Right kidney (tissue), 1 donor: ENCODE results near the gene SCD.

ENCODE experiments used
- DNase-seq: peaks from one replicate; pipeline ENCODE4 v3.0.0-alpha.2; 2016

SCD gene

DNA sequence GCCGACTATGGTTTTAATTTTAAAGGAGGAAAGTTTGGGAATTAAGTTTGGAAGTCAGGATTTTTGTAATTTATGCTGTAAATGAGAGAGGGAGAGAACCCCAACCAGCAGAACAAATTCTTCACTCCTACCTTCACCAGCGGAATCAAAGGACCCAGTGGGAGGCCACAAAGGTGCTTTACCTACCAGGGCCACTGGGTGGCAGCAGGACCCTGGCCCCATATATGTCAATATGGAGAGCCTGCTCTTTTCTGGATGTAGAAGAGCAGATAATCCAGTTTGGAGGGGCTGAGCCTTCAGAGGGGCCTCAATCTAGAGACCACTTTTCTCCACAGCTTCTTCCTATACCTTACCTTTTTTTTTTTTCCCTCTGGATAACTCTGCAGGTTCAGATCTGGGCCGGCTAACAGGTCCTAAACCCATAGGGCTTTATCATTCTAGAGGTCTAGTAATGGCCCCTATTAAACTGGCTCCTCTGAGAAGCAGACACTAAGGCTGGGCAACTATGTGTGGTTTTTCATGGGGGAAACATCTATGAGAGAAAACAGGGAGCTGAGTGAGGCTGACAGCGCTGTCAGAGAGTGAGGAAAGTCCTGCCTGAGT lies 8.5 kb upstream of the SCD start:
- peak; percentile 46 for DNase-seq

GRCh38 chr10:100339236-100339635 lies 7.8 kb upstream of the SCD start:
- no peak for DNase-seq

DNA sequence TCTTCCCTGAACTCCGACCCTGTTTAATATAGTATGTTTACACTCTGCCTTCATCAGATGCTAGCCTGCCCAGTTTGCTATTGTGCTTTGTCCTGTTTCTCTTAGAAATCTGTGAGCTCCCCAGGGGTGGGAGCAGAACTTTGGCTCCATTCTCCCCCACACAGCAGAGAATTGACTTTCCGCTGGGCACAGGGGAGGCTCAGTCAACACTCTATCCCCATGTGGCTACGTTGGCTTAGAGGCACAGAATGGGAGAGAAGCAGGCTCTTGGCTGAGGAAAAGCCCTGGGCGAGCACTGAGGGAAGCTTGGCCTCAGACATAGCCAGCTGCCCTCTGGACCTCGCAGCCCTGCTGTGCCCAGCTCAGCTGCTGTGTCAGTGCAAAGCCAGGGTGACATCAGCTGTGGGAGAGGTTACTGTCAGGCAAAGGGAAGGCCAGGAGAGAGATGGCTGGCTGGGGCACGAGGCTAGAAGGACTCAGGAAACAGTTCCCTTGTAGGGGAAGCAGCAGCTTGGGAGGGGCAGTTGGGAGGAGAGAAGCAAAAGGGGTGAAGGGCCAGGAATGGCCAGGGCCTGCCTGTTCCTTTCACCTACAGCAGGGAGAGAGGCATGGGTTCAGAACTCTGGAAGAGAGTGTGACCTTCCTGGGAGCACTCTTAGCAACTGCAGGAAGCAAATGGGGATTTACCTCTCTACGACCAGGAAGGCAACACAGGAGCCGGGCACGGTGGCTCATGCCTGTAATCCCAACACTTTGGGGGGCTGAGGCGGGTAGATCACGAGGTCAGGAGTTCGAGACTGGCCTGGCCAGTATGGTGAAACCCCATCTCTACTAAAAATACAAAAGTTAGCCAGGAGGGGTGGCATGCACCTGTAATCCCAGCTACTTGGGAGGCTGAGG lies 5.8 kb upstream of the SCD start:
- no peak for DNase-seq

DNA sequence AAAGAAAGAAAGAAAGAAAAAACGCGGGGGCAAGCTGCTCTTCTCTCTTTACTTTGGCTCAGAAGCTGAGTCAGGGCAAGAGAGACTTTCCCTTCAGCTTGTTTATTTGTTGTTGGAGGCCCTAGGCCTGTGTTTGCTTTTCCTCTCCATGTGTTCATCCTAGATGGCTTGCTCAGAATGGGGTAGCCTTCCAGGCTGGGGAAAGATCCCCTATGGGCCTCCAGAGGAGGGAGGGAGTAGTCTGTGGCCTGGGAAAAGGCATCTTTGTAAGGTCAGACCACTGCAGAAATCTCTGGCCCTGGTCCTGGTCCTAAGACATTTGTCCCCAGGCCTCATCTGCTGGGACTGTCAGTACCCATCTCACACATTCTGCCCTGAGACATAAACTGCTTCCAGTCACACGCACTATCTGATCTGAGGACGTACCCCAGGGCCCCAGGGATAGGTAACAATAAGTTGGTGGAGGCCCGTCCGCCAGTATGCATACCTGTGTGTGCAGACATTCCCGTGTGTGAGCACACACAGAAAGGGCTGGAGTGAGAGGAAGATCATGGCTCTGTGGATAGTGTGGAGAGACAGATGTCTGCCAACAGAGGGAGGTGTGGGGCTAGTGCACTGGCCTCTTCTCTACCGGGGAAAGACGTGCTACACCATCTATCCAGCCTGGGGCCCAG lies 4.9 kb upstream of the SCD start:
- peak; percentile 28 for DNase-seq

GRCh38 chr10:100342627-100342972 lies 4.4 kb upstream of the SCD start:
- no peak for DNase-seq

DNA sequence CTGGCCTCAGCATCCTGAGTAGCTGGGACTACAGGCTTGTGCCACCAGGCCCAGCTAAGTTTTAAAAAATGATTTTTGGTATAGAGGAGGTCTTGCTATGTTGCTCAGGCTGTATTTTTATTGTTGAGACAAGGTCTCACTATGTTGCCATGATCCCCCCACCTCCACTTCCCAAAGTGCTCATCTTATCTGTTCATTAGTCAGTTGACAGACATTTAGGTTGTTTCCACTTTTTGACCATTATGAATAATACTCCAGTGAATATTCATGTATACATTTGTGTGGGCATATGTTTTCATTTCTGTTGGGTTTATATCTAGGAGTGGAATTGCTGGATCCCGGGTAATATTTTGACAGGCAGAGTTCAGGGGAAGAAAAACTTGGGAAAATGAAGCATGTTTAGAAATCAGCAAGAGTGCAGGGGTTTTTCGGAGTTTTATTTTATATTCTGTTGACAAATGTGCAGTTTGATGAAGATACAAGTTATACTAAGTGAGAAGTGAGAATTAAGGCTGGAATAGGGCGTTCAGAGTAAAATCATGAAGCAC lies 2.7 kb upstream of the SCD start:
- DNase-seq: no peak

GRCh38 chr10:100345570-100346330 lies 1.3 kb upstream of the SCD start:
- no peak for DNase-seq

GRCh38 chr10:100346351-100346764 lies 675 bp upstream of the SCD start:
- DNase-seq: peak; percentile 72

GRCh38 chr10:100347568-100348195 lies 649 bp downstream of the SCD start:
- no peak for DNase-seq

GRCh38 chr10:100348389-100348927 lies 1.4 kb downstream of the SCD start:
- DNase-seq: no peak

DNA sequence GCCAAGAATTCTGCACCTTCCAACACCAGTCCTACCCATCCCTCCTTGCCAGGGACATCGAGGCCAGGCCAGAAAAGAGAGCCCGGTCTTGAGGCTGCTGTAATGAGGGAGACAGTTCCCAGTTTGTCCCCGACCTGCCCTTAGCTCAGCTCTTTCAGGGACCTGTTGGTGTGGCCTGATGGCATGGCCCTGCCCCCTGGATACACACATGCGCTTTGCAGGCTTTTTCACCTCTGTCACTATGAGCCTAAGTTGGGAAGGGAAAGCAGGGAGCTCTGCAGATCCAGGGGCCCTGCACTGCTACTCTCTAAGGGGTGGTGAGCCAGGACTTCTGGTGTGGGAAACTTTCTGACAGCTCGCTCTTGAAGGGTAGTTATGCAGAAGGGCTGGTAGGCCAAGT lies 2.1 kb downstream of the SCD start:
- no peak for DNase-seq

- no peak for DNase-seq
Observed at GRCh38 chr10:100349672-100350071, 2.6 kb downstream of the SCD start.

DNA sequence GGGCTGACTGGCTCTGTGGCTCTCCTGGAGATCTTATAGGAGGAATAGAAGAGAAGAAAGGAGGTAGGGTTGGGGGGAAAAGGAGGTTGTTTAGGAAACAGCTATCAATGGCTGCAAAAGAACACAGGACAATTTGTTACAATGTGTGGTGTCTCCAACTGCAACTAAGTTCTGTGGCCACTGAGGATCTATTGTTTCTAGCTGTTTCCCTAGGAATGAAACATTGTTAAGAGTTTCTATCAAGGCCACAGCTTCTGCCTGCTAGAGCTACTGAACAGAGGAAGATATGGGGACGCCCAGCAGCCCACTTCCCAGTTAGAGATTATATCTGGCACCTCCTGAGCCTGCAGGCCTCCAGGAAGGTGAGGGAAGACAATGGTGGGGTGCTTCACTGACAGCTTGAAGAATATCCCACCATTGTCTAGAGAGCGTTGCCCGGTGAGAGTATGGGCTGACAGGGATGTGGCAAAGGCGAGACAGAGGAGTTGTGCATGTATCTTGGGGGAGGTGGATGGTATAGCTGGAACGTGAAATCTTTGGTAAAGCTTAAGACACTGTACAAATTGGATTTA lies 4.0 kb downstream of the SCD start:
- no peak for DNase-seq

DNA sequence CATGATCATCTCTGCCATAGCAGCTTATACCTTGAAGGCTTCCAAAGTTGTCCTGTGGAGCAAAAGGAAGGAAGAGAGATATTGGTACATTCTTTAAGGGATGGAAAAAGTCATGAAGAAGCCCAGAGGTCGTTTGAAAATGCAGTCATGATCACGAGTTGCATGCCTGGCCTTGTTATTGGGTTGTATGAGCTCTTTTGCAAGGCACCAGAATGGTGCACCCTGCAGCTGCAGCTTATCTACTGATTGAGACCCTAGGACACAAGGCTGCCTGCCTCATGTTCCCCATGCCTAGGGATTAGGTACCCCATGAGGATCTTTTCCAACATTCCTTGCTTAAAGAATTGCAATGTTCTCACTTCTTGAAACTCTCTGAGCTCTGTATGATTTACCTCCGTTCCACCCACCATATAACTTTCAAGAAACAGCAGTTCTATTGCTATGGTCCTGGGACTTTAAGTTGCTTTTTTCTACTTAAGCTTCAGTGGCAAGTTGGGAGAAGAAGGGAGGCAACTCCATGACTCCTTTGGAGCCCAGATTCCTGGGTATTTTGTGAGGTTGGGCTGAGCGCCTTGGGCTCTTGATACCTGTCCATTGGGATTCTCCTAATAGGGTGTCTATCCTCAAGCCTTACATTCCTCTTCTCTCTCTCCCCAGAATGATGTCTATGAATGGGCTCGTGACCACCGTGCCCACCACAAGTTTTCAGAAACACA lies 6.9 kb downstream of the SCD start:
- DNase-seq: no peak

DNA sequence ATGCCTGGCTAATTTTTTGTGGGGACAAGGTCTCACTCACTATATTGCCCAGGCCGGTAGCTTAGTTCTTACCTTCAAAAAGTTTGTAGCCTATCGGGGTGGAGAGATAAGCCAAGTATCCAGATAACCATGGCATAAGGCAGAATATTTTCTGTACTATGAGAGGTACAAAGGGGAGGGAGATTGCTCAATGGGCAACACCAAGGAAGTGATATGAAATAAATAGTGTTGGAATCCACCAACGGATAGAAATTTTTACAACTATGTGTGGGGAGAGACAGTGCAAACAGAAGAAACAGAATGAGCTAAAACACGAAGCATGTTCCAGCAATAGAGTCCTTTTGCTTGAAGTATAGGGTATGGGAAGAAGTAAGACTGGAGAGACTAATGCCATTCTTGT lies 8.1 kb downstream of the SCD start:
- no peak for DNase-seq

DNA sequence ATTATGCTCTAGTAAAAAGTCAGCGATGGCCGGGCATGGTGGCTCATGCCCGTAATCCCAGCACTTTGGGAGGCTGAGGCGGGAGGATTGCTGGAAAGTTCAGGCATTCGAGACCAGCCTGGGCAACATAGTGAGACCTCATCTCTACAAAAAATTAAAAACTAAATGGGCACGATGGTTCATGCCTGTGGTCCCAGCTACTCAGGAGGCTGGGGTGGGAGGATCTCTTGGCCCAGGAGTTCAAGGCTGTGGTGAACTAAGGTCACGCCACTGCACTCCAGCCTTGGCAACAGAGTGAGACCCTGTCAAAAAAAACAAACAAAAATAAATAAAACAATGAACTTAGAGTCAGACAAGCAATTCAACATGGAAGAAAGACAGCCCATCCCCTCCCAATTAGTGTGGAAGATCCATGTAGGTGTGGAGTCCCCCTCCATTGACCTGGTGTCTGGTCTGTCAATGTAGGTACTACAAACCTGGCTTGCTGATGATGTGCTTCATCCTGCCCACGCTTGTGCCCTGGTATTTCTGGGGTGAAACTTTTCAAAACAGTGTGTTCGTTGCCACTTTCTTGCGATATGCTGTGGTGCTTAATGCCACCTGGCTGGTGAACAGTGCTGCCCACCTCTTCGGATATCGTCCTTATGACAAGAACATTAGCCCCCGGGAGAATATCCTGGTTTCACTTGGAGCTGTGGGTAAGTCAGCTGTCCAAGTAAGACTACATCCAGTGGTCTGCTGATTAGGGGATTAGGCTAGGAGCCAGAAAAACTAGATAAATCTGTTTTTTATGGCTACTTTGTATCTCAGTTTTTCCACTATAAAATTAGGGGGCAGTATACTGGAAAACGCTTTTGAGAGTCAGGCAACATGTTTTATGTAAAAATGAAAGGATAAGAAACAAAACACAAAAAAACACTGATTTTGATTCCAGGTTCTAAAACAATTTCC lies 9.3 kb downstream of the SCD start:
- no peak for DNase-seq

GRCh38 chr10:100357059-100357858 lies 10.2 kb downstream of the SCD start:
- no peak for DNase-seq

GRCh38 chr10:100359030-100359432 lies 12.0 kb downstream of the SCD start:
- DNase-seq: no peak
